GM12878 (cell line): ENCODE data around the gene PCK2. TPM values are rescaled to one million over a fixed set of nuclear protein-coding genes. Genes with fewer than 3 reads are reported as not detected.

Experiments used
- BRCA1 ChIP-seq: IDR thresholded peaks from 2 replicates; pipeline ENCODE4 v1.6.1; 2011; ENCODE audit warnings: low read depth, low read length, improper control_type of control experiment
- CBX5 ChIP-seq: sonication (generic); IDR thresholded peaks from 2 replicates; pipeline ENCODE4 v1.6.1; 2016; ENCODE audit warnings: low read depth, moderate library complexity, mild to moderate bottlenecking, inconsistent platforms
- CREB1 ChIP-seq: IDR thresholded peaks from 2 replicates; pipeline ENCODE4 v1.6.1; 2012; ENCODE audit warnings: low read depth, mild to moderate bottlenecking, inconsistent platforms
- FOS ChIP-seq: IDR thresholded peaks from 3 replicates; pipeline ENCODE4 v1.6.1; 2011; ENCODE audit warnings: borderline replicate concordance; ENCODE audit not compliant: insufficient read length; ENCODE audit errors: extremely low read depth
- HDAC6 ChIP-seq: fragments of 200-600 bp; sonication (generic); IDR thresholded peaks from one replicate; pipeline ENCODE4 v1.8.0; 2017; ENCODE audit warnings: antibody characterized with exemption; ENCODE audit not compliant: unreplicated experiment
- IKZF1 ChIP-seq: fragments of 450-650 bp; conservative IDR thresholded peaks from 2 replicates; pipeline ENCODE4 v1.6.1; 2017; ENCODE audit warnings: antibody characterized with exemption, mild to moderate bottlenecking
- IKZF2 ChIP-seq, 2 experiments: fragments of 450-650 bp; IDR thresholded peaks; 2 replicates each; pipeline ENCODE4 v1.6.1; 2017; ENCODE audit warnings: mild to moderate bottlenecking in 2 of 2, moderate library complexity in 2 of 2
- LARP7 ChIP-seq: fragments of 450-650 bp; IDR thresholded peaks from 2 replicates; pipeline ENCODE4 v1.6.1; 2017; ENCODE audit warnings: mild to moderate bottlenecking
- NFXL1 ChIP-seq: fragments of 450-650 bp; IDR thresholded peaks from 2 replicates; pipeline ENCODE4 v1.6.1; 2017; ENCODE audit warnings: antibody characterized with exemption, mild to moderate bottlenecking, borderline replicate concordance
- NFYA ChIP-seq: IDR thresholded peaks from 2 replicates; pipeline ENCODE4 v1.6.1; 2011; ENCODE audit warnings: low read depth, mild to moderate bottlenecking, low read length, improper control_type of control experiment, borderline replicate concordance
- NR2C1 ChIP-seq: fragments of 450-650 bp; IDR thresholded peaks from 2 replicates; pipeline ENCODE4 v1.6.1; 2017; ENCODE audit warnings: antibody characterized with exemption, mild to moderate bottlenecking, moderate library complexity
- NRF1 ChIP-seq: conservative IDR thresholded peaks from 2 replicates; pipeline ENCODE4 v1.6.1; 2011; ENCODE audit warnings: mild to moderate bottlenecking, low read depth, low read length, improper control_type of control experiment
- RB1 ChIP-seq: fragments of 450-650 bp; formaldehyde crosslinking; IDR thresholded peaks from 2 replicates; pipeline ENCODE4 v1.6.1; 2017; ENCODE audit warnings: mild to moderate bottlenecking, borderline replicate concordance
- RELA ChIP-seq: fragments of 450-650 bp; IDR thresholded peaks from 2 replicates; pipeline ENCODE4 v1.8.0; 2014; ENCODE audit warnings: borderline replicate concordance; ENCODE audit not compliant: partially characterized antibody
- RFX5 ChIP-seq: IDR thresholded peaks from 2 replicates; pipeline ENCODE4 v1.6.1; 2011; ENCODE audit warnings: low read depth, low read length, improper control_type of control experiment
- SMAD1 ChIP-seq: fragments of 450-650 bp; IDR thresholded peaks from 2 replicates; pipeline ENCODE4 v1.6.1; 2018; ENCODE audit warnings: mild to moderate bottlenecking, low read depth; ENCODE audit not compliant: partially characterized antibody
- SMAD5 ChIP-seq: IDR thresholded peaks from 2 replicates; pipeline ENCODE4 v1.6.1; 2016; ENCODE audit warnings: antibody characterized with exemption, low read depth
- SREBF1 ChIP-seq: IDR thresholded peaks from 2 replicates; pipeline ENCODE4 v1.6.1; 2012; ENCODE audit warnings: mild to moderate bottlenecking, low read length
- TCF7 ChIP-seq: IDR thresholded peaks from 2 replicates; pipeline ENCODE4 v1.6.1; 2014; ENCODE audit warnings: antibody characterized with exemption, borderline replicate concordance
- ZBED1 ChIP-seq: IDR thresholded peaks from 2 replicates; pipeline ENCODE4 v1.6.1; 2016; ENCODE audit warnings: borderline replicate concordance
- ZNF207 ChIP-seq: fragments of 450-650 bp; IDR thresholded peaks from 2 replicates; pipeline ENCODE4 v1.6.1; 2014; ENCODE audit warnings: antibody characterized with exemption, mild to moderate bottlenecking, borderline replicate concordance
- ZZZ3 ChIP-seq: IDR thresholded peaks from 2 replicates; pipeline ENCODE4 v1.6.1; 2011; ENCODE audit warnings: low read depth; ENCODE audit not compliant: control insufficient read depth, insufficient read length
- polyA plus RNA-seq, 11 experiments: library from polyadenylated mRNA; depleted of rRNA in 4 of 11; unstranded in 6 of 11; stranded (reverse) in 5 of 11; fragments of >200 nt; fragmentation: Nextera tagmentation in 4 of 11; fragmentation: Illumina TruSeq in 1 of 11; extraction: Ambion mirVana in 4 of 11; extraction: Trizol in 1 of 11; gene quantifications; 1 replicate in 1 of 11; 2 replicates in 10 of 11; pipeline versions ENCODE4 v1.2.1 to v1.2.3, GENCODE V29; 2011 to 2016; ENCODE audit warnings: inconsistent platforms in 2 of 11, missing spikeins in 2 of 11, low read depth in 1 of 11
- total RNA-seq, 4 experiments: library from RNA; depleted of rRNA in 3 of 4; stranded (reverse); fragments of >200 nt in 3 of 4; fragmentation: Illumina TruSeq in 1 of 4; extraction: Trizol in 1 of 4; gene quantifications; 2 replicates each; pipeline versions ENCODE4 v1.2.1 to v1.2.3, GENCODE V29; 2013 to 2021
- TF ChIP-seq, protein P1 (sequence below): fragments of 450-650 bp; conservative IDR thresholded peaks from 2 replicates; pipeline ENCODE4 v1.6.1; 2017; ENCODE audit warnings: mild to moderate bottlenecking, moderate library complexity
- TF ChIP-seq, protein P2 (sequence below): IDR thresholded peaks from 2 replicates; pipeline ENCODE4 v1.6.1; 2012; ENCODE audit warnings: improper control_type of control experiment, low read depth, low read length; ENCODE audit not compliant: insufficient replicate concordance

The PCK2 gene
- total and polyA plus RNA-seq, 10 of the 15 experiments (the other 5 are each of a cell fraction or from before 2014, with no cell fraction given): 6.6 to 110 (median 44.6) TPM

DNA sequence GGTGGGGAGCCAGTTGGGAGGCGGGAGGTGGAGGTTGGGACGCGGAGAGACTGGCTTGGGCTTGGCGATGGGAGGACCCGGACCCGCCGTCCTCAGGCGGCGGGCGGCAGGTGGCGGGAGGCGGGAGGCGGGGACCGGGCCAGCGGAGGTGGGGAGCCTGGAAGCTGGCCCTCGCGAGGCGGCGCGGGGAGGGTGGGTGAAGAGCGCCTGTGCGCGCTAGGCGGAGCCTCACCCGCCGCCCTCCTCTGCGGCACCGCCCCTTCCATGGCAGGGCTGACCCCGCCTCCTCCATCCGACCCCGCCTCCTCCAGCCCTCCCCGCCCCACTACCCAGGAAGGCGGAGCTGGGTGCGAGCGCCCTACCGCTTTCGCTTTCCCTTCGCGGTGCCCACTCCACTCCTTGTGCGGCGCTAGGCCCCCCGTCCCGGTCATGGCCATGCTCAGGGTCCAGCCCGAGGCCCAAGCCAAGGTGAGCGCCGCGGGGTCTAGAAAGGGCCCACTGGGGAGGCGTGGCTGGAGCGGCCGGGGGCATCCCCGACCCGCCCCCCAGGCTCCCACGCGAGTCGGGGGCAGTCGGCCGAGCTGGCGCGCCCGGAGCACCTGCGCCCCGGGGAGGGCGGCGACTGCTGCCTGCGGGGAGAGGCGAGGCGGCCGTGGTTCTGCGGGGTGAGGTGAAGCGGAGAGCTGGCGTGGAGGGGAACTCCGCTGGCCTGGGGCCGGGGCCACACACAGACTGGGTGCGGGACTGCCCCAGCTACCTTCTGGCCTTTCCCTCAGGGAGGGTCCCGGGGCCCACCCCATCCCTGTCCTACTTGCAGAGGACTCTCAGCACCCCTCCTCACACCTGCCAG, 41.9 kb downstream of the PCK2 start, which contains the start of gene PSME1 (continued):
- TF ChIP-seq RB1 (peak; percentile 41; the same call in 1 of the 2 replicates), BRCA1 (peak; percentile 35; the same call in 1 of the 2 replicates), SREBF1 (no peak), RFX5 (no peak), IKZF1 (peak; percentile 64), NR2C1 (no peak), ZZZ3 (no peak), ZBED1 (no peak), HDAC6 (no peak), RELA (peak; percentile 79), SMAD5 (peak; percentile 2; the same call in 1 of the 2 replicates), NFXL1 (no peak), NRF1 (0 out of 2 replicates have a peak, but pooled peaks have one; percentile 28), ZNF207 (peak; percentile 48; the same call in 1 of the 2 replicates), SMAD1 (no peak), CREB1 (no peak), CBX5 (no peak), IKZF2 (IDR thresholded peaks at IDR 0.05) (no peak), FOS (no peak), NFYA (no peak), LARP7 (peak; percentile 90), TCF7 (no peak)
- TF ChIP-seq, protein P1, sequence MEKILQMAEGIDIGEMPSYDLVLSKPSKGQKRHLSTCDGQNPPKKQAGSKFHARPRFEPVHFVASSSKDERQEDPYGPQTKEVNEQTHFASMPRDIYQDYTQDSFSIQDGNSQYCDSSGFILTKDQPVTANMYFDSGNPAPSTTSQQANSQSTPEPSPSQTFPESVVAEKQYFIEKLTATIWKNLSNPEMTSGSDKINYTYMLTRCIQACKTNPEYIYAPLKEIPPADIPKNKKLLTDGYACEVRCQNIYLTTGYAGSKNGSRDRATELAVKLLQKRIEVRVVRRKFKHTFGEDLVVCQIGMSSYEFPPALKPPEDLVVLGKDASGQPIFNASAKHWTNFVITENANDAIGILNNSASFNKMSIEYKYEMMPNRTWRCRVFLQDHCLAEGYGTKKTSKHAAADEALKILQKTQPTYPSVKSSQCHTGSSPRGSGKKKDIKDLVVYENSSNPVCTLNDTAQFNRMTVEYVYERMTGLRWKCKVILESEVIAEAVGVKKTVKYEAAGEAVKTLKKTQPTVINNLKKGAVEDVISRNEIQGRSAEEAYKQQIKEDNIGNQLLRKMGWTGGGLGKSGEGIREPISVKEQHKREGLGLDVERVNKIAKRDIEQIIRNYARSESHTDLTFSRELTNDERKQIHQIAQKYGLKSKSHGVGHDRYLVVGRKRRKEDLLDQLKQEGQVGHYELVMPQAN: peak; percentile 87
- TF ChIP-seq, protein P2, sequence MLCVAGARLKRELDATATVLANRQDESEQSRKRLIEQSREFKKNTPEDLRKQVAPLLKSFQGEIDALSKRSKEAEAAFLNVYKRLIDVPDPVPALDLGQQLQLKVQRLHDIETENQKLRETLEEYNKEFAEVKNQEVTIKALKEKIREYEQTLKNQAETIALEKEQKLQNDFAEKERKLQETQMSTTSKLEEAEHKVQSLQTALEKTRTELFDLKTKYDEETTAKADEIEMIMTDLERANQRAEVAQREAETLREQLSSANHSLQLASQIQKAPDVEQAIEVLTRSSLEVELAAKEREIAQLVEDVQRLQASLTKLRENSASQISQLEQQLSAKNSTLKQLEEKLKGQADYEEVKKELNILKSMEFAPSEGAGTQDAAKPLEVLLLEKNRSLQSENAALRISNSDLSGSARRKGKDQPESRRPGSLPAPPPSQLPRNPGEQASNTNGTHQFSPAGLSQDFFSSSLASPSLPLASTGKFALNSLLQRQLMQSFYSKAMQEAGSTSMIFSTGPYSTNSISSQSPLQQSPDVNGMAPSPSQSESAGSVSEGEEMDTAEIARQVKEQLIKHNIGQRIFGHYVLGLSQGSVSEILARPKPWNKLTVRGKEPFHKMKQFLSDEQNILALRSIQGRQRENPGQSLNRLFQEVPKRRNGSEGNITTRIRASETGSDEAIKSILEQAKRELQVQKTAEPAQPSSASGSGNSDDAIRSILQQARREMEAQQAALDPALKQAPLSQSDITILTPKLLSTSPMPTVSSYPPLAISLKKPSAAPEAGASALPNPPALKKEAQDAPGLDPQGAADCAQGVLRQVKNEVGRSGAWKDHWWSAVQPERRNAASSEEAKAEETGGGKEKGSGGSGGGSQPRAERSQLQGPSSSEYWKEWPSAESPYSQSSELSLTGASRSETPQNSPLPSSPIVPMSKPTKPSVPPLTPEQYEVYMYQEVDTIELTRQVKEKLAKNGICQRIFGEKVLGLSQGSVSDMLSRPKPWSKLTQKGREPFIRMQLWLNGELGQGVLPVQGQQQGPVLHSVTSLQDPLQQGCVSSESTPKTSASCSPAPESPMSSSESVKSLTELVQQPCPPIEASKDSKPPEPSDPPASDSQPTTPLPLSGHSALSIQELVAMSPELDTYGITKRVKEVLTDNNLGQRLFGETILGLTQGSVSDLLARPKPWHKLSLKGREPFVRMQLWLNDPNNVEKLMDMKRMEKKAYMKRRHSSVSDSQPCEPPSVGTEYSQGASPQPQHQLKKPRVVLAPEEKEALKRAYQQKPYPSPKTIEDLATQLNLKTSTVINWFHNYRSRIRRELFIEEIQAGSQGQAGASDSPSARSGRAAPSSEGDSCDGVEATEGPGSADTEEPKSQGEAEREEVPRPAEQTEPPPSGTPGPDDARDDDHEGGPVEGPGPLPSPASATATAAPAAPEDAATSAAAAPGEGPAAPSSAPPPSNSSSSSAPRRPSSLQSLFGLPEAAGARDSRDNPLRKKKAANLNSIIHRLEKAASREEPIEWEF: no peak
